ENCODE measurements around the gene RYR2. TPM values are rescaled to one million over a fixed set of nuclear protein-coding genes. Genes with fewer than 3 reads are reported as not detected.

RYR2 gene
- total and polyA plus RNA-seq, 12 donors: 43.1 to 1,252 (median 872) TPM

DNA sequence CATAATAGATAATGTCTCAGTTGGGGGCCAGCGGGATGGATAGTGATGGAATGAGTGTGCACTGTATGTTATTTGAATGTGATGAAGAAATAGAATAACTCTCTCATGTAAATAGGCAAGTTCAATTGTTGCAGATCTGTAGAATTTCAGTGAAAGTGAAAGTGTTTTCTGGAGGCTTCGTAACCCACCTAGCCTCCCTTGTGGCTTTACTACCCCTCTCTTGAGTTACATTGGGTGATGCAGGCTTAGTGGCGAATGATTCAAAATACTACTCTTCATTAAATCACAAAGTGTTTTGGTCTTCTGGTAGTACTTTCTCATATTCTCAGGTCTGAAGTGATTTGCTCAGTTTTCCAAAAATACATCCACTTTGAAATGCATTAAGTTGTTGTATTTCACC is 436.9 kb downstream of the RYR2 start:
- Histone ChIP-seq H3K9me3 (no peaks in the 10 kb centered on the region), H3K4me3 (no peak overlapping the region), H3K4me1 (peaks cover 0 to 34% (median 5%) of the 10 kb centered on the region in 9 donors), H3K27me3 (no peaks in the 10 kb centered on the region), H3K36me3 (peaks cover 0 to 25% (median 0%) of the 10 kb centered on the region in 9 donors), H3K27ac (no peak overlapping the region)
- ATAC-seq (no peak), DNase-seq (no peak)
- TF ChIP-seq, protein P1, sequence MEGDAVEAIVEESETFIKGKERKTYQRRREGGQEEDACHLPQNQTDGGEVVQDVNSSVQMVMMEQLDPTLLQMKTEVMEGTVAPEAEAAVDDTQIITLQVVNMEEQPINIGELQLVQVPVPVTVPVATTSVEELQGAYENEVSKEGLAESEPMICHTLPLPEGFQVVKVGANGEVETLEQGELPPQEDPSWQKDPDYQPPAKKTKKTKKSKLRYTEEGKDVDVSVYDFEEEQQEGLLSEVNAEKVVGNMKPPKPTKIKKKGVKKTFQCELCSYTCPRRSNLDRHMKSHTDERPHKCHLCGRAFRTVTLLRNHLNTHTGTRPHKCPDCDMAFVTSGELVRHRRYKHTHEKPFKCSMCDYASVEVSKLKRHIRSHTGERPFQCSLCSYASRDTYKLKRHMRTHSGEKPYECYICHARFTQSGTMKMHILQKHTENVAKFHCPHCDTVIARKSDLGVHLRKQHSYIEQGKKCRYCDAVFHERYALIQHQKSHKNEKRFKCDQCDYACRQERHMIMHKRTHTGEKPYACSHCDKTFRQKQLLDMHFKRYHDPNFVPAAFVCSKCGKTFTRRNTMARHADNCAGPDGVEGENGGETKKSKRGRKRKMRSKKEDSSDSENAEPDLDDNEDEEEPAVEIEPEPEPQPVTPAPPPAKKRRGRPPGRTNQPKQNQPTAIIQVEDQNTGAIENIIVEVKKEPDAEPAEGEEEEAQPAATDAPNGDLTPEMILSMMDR (IDR thresholded peaks at IDR 0.05): no peak
- intact Hi-C loops (cut with DNase I): no loop called here
- WGBS, 2 donors: 68 to 86% methylated on average over 3 of the region's 3 CpGs

DNA sequence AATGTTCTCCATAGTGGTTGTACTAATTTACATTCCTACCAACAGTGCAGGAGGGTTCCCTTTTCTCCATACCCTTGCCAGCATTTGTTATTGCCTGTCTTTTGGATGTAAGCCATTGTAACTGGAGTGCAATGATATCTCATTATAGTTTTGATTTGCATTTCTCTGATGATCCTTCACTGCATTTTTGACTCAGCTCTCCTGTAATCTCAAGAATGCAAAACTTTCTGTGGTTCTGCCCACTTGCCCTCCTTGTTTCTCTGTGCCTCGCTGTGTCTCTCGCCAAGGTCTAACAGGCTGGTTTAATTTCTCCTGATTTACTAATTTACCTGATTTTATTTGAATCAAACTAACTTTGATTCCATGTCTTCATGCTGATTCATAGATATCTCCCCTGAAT is 440.8 kb downstream of the RYR2 start:
- DNase-seq (no peak), ATAC-seq (no peak)
- no peaks in the 10 kb centered on the region for H3K9me3 ChIP-seq
- TF ChIP-seq, protein P1 (IDR thresholded peaks at IDR 0.05): no peak
- H3K4me3 ChIP-seq: no peak overlapping the region
- H3K27me3 ChIP-seq: no peaks in the 10 kb centered on the region
- H3K36me3 ChIP-seq: peaks cover 0 to 14% (median 0%) of the 10 kb centered on the region in 9 donors
- intact Hi-C loops (cut with DNase I): no loop called here
- H3K27ac ChIP-seq: no peak overlapping the region
- peaks cover 0 to 40% (median 8%) of the 10 kb centered on the region in 9 donors for H3K4me1 ChIP-seq
- WGBS, 2 donors: 49 to 74% methylated on average over 2 of the region's 2 CpGs

DNA sequence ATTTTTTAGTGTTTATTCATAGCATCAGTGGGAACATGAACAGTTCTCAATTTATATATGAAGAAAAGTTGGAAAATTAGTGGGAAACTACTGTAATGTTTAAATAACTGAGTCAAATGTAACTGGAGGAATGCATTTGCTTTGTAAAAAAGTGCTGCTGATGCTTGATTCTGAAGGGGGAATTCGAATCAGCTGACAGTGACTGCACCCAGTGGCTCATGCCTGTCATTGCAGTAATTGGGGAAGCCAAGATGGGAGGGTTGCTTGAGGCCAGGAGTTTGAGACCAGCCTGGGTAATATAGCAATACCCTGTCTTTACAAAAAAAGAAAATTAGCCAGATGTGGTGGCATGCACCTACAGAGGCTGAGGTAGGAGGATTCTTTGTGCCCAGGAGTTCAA is 450.4 kb downstream of the RYR2 start:
- 36 to 61% methylated on average over 1 of the region's 1 CpG for WGBS, 2 donors
- Histone ChIP-seq H3K27ac (no peak overlapping the region), H3K4me1 (peaks cover 0 to 12% (median 0%) of the 10 kb centered on the region in 9 donors), H3K27me3 (no peaks in the 10 kb centered on the region), H3K4me3 (no peak overlapping the region), H3K36me3 (peaks cover 0 to 56% (median 0%) of the 10 kb centered on the region in 9 donors), H3K9me3 (no peaks in the 10 kb centered on the region)
- TF ChIP-seq, protein P1 (IDR thresholded peaks at IDR 0.05): peak in 2 of 9 donors; percentile 8 to 12
- intact Hi-C loops (cut with DNase I): no loop called here
- ATAC-seq: no peak
- DNase-seq: no peak

DNA sequence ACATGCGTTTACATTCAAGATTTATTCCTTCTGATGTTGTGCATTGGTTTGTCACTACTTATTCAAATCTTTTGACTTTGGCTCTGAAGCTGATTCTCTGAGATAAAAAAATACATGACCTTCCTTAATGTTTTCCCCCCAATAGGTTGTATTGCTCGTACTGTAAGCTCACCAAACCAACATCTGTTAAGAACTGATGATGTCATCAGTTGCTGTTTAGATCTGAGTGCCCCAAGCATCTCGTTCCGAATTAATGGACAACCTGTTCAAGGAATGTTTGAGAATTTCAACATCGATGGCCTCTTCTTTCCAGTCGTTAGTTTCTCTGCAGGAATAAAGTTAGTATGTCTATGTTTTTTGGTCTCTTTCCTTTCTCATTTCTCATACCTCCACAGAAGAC is 458.6 kb downstream of the RYR2 start:
- peaks cover 0 to 70% (median 0%) of the 10 kb centered on the region in 9 donors for H3K36me3 ChIP-seq
- 64 to 77% methylated on average over 6 of the region's 6 CpGs for WGBS, 2 donors
- H3K9me3 ChIP-seq: no peaks in the 10 kb centered on the region
- intact Hi-C loops (cut with DNase I): no loop called here
- DNase-seq (no peak), ATAC-seq (no peak)
- no peak overlapping the region for H3K27ac ChIP-seq
- no peak overlapping the region for H3K4me3 ChIP-seq
- TF ChIP-seq, protein P1 (IDR thresholded peaks at IDR 0.05): no peak
- H3K27me3 ChIP-seq: no peaks in the 10 kb centered on the region
- peaks cover 0 to 17% (median 0%) of the 10 kb centered on the region in 9 donors for H3K4me1 ChIP-seq
